Measurements from ENCODE around the gene SZRD1.
"Not testable (repeated sequence)": the region's sequence is repeated elsewhere in the genome, so short reads cannot be mapped to it uniquely, and the experiment has no call there.

The SZRD1 gene

DNA sequence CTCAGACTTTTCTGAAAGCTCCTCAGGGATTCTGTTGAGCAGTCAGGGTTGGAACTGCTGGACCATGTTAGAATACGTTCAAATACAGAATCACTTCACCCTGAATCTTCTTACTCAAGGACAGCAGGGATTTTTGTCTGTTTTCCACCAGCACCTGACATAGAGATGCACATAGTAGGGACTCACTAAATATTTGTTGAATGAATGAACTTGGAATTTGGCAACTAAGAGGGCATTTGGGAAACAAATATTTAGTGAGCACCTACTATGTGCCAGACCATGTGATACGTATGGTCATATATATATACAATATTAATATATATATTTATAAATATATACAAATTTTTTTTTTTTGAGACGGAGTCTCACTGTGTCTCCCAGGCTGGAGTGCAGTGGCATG is 10.2 kb upstream of the SZRD1 start:
- no peak overlapping the region for H3K4me3 ChIP-seq (ENCODE audit: low read depth, low read length)
- TF ChIP-seq, protein P1, sequence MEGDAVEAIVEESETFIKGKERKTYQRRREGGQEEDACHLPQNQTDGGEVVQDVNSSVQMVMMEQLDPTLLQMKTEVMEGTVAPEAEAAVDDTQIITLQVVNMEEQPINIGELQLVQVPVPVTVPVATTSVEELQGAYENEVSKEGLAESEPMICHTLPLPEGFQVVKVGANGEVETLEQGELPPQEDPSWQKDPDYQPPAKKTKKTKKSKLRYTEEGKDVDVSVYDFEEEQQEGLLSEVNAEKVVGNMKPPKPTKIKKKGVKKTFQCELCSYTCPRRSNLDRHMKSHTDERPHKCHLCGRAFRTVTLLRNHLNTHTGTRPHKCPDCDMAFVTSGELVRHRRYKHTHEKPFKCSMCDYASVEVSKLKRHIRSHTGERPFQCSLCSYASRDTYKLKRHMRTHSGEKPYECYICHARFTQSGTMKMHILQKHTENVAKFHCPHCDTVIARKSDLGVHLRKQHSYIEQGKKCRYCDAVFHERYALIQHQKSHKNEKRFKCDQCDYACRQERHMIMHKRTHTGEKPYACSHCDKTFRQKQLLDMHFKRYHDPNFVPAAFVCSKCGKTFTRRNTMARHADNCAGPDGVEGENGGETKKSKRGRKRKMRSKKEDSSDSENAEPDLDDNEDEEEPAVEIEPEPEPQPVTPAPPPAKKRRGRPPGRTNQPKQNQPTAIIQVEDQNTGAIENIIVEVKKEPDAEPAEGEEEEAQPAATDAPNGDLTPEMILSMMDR (IDR thresholded peaks at IDR 0.05; ENCODE audit: low read depth, low read length), result no peak
- no peaks in the 10 kb centered on the region for H3K9me3 ChIP-seq (ENCODE audit: severe bottlenecking)
- no peak overlapping the region for H3K27ac ChIP-seq
- DNase-seq, result no peak
- H3K27me3 ChIP-seq (ENCODE audit: insufficient read depth, low read depth, severe bottlenecking), result no peaks in the 10 kb centered on the region
- no peaks in the 10 kb centered on the region; the same call in 1 of the 2 replicates for H3K36me3 ChIP-seq

DNA sequence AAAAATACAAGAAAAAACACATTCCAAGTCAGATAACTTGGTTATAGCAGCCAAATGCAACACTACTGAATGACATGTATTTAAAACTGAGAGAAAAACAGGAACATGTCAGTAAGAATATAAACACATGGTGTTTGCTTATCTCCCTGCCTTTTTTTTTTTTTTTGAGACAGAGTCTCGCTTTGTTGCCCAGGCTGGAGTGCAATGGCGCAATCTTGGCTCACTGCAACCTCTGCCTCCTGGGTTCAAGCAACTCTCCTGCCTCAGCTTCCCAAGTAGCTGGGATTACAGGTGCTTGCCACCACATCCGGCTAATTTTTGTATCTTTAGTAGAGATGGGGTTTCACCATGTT is 1.9 kb upstream of the SZRD1 start:
- H3K4me3 ChIP-seq (ENCODE audit: low read depth, low read length); H3K27ac ChIP-seq; DNase-seq; H3K9me3 ChIP-seq (ENCODE audit: severe bottlenecking); H3K36me3 ChIP-seq; H3K27me3 ChIP-seq (ENCODE audit: insufficient read depth, low read depth, severe bottlenecking): not testable (repeated sequence)

DNA sequence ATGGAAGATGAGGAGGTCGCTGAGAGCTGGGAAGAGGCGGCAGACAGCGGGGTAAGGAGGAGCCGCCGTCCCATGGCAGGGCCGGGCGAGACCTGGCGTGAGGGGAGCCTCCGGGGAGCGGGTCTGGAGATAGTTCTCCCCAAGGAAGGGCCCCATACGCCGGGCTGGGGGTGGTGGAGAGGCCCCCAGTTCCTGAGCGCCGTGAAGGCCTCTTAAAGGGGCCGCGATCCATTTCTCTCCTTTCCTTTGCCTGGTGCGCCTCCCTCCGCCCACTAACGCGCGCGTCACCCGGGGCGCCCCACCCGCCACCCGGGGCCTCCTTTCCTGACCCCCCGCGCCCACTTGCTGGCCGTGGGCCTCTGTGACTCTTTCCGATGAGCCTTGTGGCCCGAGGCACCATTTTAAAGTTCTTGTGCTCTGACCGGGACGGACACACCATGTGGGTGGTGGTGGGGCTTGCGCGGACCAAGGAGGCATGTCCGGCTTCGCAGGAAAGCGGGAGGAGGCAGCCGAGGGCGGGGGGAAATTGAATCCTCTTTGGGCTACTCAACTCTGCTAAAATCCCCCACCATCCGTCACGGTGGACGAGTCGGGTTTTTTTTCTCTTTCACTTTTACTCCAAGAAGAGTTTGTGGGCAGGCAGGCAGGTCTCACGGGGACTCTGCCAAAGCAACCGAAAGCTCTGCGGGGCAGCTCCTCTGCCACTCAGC is 371 bp downstream of the SZRD1 start:
- DNase-seq, result peak; percentile 84
- Histone ChIP-seq H3K9me3 (ENCODE audit: severe bottlenecking) (no peaks in the 10 kb centered on the region), H3K4me3 (ENCODE audit: low read depth, low read length) (peak overlapping the region; percentile 83), H3K27me3 (ENCODE audit: insufficient read depth, low read depth, severe bottlenecking) (no peaks in the 10 kb centered on the region), H3K27ac (peak overlapping the region; percentile 96), H3K36me3 (peaks cover 10% of the 10 kb centered on the region)
- TF ChIP-seq, protein P1 (IDR thresholded peaks at IDR 0.05; ENCODE audit: low read depth, low read length), result no peak

DNA sequence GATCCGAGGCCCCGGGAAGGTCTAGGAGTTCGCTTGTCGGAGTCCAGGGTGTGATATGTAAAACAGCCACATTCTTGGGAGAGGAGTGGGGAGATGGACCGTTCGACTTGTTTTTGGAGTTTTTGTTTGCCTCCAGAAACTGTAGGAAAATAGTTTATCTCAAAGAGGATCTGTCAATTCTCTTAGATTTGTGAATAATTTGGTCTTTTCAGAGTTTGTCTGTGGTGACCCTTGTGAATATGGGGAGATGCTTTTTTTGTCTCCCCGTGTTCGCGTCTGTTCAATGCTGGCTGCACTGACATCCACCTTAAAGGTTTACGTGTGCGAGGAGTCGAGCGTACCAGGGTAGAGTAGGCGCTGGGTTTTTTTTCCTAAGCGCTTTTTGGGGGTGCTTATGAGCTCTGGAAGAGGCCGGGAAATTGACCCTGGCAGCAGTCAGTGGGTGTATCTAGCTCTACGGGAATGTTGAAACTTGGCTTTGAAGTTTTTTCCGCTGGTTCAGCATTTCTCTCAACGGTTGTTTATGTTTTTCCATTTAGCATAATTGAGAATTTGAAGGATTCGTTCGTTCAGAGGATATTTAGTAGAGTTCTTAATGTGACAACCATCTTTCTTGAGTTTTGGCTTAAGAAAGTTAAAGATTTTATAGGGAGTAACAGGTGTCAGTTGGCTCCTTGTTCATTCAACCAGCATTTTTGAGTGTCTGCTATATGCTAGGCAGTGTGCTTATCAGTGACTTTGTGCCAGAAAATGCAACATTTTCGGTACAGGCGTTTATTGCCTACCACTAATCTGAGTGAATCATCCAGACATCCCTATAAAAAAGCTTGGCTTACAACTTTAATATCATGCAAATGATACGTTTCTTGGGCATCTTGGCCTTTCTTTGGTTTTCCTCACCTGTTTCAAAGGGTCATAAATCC is 1.2 kb downstream of the SZRD1 start:
- Histone ChIP-seq H3K27ac (peak overlapping the region; percentile 96), H3K4me3 (ENCODE audit: low read depth, low read length) (peak overlapping the region; percentile 83), H3K27me3 (ENCODE audit: insufficient read depth, low read depth, severe bottlenecking) (no peaks in the 10 kb centered on the region), H3K36me3 (peaks cover 15% of the 10 kb centered on the region), H3K9me3 (ENCODE audit: severe bottlenecking) (no peaks in the 10 kb centered on the region)
- no peak for DNase-seq
- TF ChIP-seq, protein P1 (IDR thresholded peaks at IDR 0.05; ENCODE audit: low read depth, low read length), result no peak

DNA sequence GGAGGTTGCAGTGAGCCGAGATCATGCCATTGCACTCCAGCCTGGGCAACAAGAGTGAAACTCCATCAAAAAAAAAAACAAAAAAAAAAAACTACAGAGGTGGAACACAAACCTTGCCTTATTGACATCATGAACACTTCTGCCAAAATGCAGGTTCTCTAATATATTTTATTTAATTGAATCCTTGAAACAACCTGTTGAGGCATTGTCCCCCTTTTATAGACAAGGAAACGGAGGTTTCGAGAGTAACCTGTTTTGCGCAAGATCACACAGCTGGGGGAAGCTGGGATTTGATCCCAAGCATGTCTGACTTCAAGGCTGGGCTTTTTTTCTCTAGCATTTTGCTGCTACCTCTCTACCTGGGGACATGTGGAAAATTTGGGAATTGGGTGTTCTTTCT is 2.8 kb downstream of the SZRD1 start:
- Histone ChIP-seq H3K4me3 (ENCODE audit: low read depth, low read length) (no peak overlapping the region), H3K9me3 (ENCODE audit: severe bottlenecking) (no peaks in the 10 kb centered on the region), H3K36me3 (peaks cover 19% of the 10 kb centered on the region), H3K27ac (no peak overlapping the region), H3K27me3 (ENCODE audit: insufficient read depth, low read depth, severe bottlenecking) (no peaks in the 10 kb centered on the region)
- DNase-seq, result no peak
- TF ChIP-seq, protein P1 (IDR thresholded peaks at IDR 0.05; ENCODE audit: low read depth, low read length), result no peak

DNA sequence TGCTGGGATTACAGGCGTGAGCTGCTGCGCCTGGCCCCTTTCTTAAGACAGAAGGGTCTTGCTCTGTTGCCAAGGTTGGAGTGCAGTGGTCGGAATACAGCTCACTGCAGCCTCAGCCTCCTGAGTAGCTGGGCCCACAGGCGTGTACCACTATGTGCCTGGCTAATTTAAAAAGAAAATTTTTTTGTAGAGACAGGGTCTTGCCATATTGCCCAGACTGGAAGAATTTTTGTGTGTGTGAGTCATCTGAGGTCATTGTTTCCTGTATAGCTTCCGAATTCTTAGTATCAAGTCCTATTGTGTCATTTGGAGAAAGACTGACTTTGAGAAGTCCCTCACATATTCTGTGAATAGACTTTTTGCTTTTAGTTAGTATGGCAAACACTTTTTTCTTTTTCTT is 4.7 kb downstream of the SZRD1 start:
- TF ChIP-seq, protein P1 (IDR thresholded peaks at IDR 0.05; ENCODE audit: low read depth, low read length), result no peak

More for the DNA sequence above, 4.7 kb downstream of the SZRD1 start:
- Histone ChIP-seq H3K9me3 (ENCODE audit: severe bottlenecking) (no peaks in the 10 kb centered on the region), H3K27ac (no peak overlapping the region), H3K27me3 (ENCODE audit: insufficient read depth, low read depth, severe bottlenecking) (no peaks in the 10 kb centered on the region), H3K36me3 (peaks cover 19% of the 10 kb centered on the region), H3K4me3 (ENCODE audit: low read depth, low read length) (no peak overlapping the region)
- DNase-seq, result no peak

Data from WERI-Rb-1 (cell line).